Left lobe of liver (tissue), 1 donor: Measurements from ENCODE around the gene GPX7. TPM values are rescaled to one million over a fixed set of nuclear protein-coding genes. Genes with fewer than 3 reads are reported as not detected.

Experiments used
- total RNA-seq: library from RNA; stranded (reverse); gene quantifications from one replicate; pipeline ENCODE4 v1.2.1, GENCODE V29; 2021
- donor health status: DM: no; HTN: yes; CAD: no.

The GPX7 gene
- total RNA-seq, 1 donor from 2014 or later: 2.1 TPM

Other genes with a start within 250 kb of the GPX7 start
- gene CC2D1B, start 236.2 kb upstream of the GPX7 start, total RNA-seq: 14.5 TPM
- gene ORC1, start 197.9 kb upstream of the GPX7 start, total RNA-seq: 0.38 TPM
- 11.8 TPM for gene PRPF38A, start 197.8 kb upstream of the GPX7 start, total RNA-seq
- gene TUT4, start 49.3 kb upstream of the GPX7 start, total RNA-seq: 22.5 TPM
- gene SHISAL2A, start 30.8 kb downstream of the GPX7 start, total RNA-seq: 0.23 TPM
- 16.9 TPM for gene COA7, start 96.0 kb downstream of the GPX7 start, total RNA-seq
- gene ZYG11B, start 124.1 kb downstream of the GPX7 start, total RNA-seq: 35.5 TPM
- 0.40 TPM for gene ZYG11A, start 240.4 kb downstream of the GPX7 start, total RNA-seq